Activated T-cell treated with anti-CD3 and anti-CD28 coated beads for 4 hours (primary cell): ENCODE data around the gene CDC42EP4.
"Not testable (repeated sequence)": the region's sequence is repeated elsewhere in the genome, so short reads cannot be mapped to it uniquely, and the experiment has no call there.

Source experiments
- DNase-seq: peaks from one replicate; pipeline ENCODE4 v3.0.0-alpha.2; 2020

CDC42EP4 gene

GRCh38 chr17:73342541-73343167 is 30.9 kb upstream of the CDC42EP4 start:
- no peak for DNase-seq

DNA sequence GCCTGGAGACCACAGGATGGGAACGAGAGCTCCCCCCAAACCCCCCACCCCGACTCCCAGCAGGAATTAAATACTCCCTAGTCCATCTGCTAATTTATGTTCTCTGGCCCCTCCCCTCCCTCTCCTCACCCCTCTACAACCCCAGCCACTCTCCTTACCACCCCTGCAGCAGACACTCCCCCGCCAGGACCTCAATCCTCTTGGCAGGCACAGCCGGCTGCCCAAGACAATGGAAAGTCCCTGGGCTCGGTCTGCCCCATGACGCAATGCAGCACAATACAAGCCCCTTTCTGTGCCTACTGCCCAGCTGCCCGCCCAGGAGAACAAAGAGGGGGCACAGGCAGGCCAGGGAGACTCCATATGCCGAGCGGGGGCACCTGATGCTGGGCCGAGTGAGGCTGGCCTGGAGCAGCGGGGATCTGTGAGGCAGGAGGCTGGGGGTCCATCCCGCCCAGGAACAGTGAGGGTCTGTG is 30.3 kb upstream of the CDC42EP4 start:
- no peak for DNase-seq

DNA sequence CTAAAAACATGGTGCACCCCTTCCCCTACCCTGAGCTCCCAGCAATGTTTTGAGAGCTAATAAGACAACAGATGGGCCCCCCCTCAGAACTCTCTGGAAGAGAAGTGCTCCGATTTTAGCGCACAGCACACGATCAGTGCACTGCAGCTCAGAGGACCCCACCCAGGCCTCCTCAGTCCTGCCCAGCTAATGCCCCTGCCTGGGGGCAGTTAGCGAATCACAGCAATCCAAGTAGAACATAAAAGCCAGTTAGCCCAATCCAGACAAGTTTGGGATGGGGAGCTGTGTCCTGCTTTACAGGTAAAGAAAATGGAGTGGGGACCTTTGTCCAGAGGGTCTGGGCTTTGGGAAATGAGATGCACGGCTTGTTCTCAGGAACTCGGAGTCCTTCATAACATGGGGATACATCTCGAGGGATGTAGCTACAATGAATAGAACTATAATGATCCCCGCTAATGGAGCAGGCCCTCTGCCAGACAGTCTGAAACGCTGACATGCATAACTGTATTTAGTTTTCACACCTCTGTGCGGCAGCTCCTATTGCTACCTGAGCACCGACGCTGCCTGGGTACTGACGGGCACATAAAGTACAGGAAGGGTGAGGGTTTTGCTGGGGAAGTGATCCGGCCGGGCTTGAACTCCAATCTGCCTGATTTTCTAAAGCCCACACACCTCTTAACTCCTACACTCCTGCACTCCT is 29.7 kb upstream of the CDC42EP4 start:
- DNase-seq: no peak

DNA sequence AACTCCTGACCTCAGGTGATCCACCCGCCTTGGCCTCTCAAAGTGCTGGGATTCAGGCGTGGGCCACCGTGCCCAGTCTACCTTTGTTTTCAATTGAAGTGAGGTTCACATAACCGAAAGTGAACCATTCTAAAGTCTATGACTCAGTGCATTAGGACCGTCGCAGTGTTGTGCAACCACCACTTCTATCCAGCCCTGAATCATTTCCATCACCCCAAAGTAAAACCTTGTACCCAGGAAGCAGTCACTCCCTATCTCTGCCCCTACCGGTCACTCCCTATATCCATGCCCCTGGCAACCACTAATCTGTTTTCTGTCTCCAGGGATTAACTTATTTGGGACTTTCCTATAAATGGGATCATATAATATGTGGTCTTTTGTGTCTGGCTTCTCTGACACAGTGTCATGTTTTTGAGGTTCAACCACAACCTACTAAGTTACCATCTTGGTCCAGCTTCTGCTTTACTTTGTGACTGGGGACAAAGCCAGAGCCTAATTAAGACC is 28.3 kb upstream of the CDC42EP4 start:
- no peak for DNase-seq

DNA sequence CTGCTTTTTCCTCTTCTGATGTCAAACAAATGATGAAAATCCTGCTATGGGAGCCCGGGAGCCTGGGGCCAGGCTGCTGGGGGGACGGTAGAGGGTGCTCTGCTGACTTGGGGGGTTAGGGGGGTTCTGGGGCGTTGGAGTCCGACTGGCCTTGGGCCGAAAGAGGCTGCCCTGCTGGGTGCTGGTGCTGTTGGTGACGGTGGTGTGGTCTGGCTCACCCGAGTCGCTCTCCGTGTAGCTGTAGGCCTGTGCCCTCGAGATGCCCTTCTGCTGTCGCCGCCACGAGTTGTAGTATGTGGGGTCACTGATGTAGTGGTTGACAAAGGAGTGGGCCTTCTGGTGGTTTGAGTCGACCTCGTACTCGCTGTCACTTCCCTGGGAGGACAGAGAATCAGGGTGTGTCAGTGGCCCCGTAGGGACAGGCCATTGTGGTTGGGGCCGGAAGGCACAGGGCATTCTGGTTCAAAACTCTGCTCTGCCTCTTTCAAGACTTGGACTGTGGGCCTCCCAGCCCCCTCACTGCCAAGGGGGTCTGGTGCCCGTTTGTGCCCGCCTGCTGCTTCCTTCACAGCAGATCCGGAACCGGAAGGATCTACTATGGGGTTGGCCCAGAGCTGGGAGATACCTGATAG is 26.9 kb upstream of the CDC42EP4 start:
- no peak for DNase-seq

DNA sequence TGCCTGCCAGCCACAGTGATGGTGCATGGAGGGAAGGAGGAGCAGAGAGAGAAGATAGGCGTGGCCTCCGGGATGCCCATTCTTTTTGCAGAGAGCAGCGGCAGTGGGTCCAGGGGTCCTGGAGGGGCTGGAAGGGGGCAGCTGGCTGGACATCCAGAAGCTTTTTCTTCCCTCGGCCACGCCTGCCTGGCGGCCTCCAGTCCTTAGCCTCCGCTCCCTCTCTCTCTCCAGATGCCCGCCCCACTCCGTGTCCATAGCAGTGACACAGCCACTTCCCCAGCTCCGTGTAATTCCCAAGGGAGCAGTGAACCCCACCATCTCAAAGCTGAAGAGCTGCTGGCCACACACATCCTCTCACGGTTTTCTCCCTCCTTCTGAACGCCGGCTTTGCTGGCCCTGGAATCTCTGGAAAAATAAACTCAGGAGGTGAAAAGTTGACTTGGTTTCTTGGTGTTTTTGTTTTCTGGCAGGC is 26.3 kb upstream of the CDC42EP4 start:
- no peak for DNase-seq

GRCh38 chr17:73337330-73337710 is 25.5 kb upstream of the CDC42EP4 start:
- DNase-seq: no peak

GRCh38 chr17:73336408-73337329 is 24.9 kb upstream of the CDC42EP4 start:
- no peak for DNase-seq

DNA sequence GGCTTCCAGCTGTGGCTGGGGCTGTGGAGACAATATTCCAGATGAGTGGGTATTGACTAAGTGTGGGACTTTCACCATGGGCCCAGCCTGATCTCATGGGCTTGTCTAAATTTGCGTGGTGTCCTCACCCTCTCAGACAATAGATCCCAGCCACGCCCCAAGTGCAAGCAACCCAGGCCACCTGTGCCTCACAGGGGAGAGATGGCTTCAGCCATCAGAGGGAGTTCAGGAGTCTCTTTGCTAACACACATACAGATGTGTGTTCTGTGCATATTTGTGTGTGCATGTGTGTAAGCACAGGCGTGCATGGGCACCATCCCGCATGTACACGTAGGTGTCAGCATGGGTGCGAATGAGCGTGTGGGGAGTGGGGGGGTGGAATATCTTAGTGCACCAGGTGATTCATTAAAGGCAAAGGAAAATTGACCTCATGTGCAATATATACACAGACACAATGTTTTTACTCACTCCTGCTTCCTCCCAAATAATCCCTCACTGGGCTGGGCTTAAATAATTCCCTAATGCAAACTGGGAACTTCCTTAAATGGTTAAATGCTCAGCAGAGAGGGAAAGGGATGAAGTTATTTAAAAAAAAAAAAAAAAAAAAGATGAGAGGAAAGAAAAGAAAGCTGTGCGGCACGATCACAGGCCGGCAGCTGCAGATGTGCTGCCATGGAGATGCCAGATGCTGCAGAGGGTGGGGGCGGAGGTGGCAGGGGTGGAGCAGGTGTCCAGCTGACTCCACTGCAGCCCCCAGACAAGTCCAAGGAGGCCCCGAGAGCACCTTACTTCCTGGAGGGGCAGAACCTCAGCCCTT is 24.0 kb upstream of the CDC42EP4 start:
- no peak for DNase-seq

GRCh38 chr17:73334771-73335513 is 23.1 kb upstream of the CDC42EP4 start:
- no peak for DNase-seq

GRCh38 chr17:73333445-73333844 is 21.6 kb upstream of the CDC42EP4 start:
- DNase-seq: not testable (repeated sequence)

- no peak for DNase-seq
These were observed 19.3 kb upstream of the CDC42EP4 start for GRCh38 chr17:73331060-73331459.

DNA sequence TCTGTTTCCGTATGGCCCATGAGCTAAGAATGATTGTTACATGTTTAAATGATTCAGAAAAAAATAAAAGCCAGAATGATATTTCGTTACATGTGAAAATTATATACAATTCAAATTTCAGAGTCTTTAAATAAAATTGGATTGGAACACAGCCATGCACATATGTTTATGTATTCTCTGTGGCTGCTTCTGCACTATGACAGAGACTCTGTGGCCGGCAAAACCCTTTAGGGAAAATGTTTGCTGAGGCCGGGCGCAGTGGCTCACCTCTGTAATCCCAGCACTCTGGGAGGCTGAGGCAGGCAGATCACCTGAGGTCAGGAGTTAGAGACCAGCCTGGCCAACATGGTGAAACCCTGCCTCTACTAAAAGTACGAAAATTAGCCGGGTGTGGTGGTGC is 15.9 kb upstream of the CDC42EP4 start:
- no peak for DNase-seq

DNA sequence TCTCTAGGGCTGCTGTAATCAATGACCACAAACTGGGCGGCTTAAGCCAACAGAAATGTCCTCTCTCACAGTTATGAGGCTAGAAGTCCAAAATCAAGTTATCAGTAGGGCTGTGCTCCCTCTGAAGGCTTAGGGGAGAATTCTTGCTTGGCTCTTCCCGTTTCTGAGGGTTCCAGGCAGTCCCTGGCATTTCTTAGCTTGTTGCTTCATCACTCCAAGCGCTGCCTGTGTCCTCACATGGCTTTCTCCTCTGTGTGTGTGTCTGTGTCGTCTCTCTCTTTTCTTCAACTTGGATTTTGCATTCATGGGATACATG is 13.7 kb upstream of the CDC42EP4 start:
- DNase-seq: no peak

DNA sequence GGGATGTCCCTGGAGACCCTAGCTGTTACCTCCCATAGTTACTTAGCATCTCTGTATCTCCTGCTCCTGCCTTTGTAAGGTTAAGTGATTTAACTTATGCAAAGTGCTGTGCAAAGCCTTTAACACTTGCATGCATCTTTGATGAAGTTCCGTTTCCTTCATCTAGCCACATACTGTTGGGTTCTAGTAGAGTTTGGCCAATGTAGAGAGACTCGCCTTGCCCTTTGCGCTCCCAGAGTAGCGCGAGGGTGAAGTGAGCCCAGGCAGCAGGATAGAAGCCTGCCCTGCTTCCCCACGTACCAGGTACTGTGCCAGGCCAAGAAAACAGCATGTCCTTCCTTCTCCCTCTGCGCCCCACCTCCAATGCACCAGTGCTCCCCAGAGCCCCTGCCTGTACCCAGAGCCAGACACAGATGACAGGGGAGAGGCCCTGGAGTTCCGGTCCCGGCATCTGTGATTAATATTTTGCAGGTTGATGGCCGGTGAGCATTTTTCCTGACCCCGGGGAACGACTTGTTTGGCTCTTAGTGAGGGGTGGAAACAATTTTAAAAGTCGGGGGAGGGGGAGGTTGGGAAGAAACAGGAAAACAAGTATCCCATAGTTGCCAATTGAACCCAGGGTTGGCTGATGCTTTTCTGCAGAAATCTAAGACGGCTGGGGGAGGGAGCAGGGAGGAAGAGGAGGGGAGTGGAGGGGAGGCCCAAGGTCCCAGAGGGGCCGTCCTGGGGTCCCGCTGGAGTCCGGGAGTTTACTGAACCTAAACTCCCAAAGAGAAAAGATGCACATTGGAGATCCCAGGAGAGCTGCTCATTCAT is 13.1 kb upstream of the CDC42EP4 start:
- no peak for DNase-seq

DNA sequence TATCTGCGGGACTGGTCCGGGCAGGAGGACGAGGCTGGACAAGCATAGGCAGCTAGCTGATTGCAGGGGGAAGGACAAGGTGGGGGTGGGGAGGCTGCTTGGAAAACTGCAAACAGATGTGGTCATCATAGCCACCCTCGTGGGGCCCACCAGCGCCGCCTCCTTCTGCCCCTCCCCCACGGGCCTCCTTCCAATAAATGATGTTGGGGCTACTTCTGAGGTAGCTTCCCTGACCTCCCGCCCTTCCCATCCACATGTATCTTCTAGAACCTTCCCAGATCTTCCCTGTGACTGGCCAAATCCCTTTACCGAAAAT is 12.3 kb upstream of the CDC42EP4 start:
- DNase-seq: no peak

GRCh38 chr17:73323409-73324159 is 11.8 kb upstream of the CDC42EP4 start:
- no peak for DNase-seq

GRCh38 chr17:73320601-73321264 is 8.9 kb upstream of the CDC42EP4 start:
- no peak for DNase-seq

GRCh38 chr17:73319766-73320165 is 8.0 kb upstream of the CDC42EP4 start:
- no peak for DNase-seq
